K562 (cell line): ENCODE data around the gene WNT8A. TPM values are rescaled to one million over a fixed set of nuclear protein-coding genes. Genes with fewer than 3 reads are reported as not detected.

ENCODE experiments used
- ATAC-seq: fragments of 200-7000 bp; cut with Tn5 transposase; 3 replicates; pipeline ENCODE4 v1.9.1; 2020; ENCODE audit warnings: moderate library complexity
- Bru-seq: library from RNA; stranded (reverse); fragments of 400-500 nt; gene quantifications from one replicate; lab custom pipeline; 2021; lab: Mats Ljungman, UMichigan
- BruChase-seq, 2 experiments: library from RNA; stranded (reverse); fragments of 400-500 nt; gene quantifications; one replicate each; lab custom pipeline; 2021; lab: Mats Ljungman, UMichigan
- BruUV-seq: library from RNA; stranded (reverse); fragments of 400-500 nt; replicated peaks from 2 replicates; lab custom pipeline; 2021; lab: Mats Ljungman, UMichigan
- CTCF ChIA-PET: fragments of 300-600 bp; formaldehyde crosslinking; extraction: SDS; loops from one replicate; lab custom pipeline; 2021; ENCODE audit warnings: low intra/inter-chr PET ratio; lab: Yijun Ruan, JAX
- POLR2A ChIA-PET: fragments of 300-600, 350-650 bp; sonication (Branson Sonifier 250); formaldehyde crosslinking; extraction: SDS; loops from one replicate; lab custom pipeline; 2021; ENCODE audit warnings: antibody characterized with exemption, inconsistent platforms; lab: Yijun Ruan, JAX
- DNase-seq, 4 experiments: peaks; one replicate each; pipeline versions ENCODE4 v3.0.0 to v3.0.0-alpha.2; 2011 to 2018; ENCODE audit warnings: low spot score in 3 of 4, mixed read lengths in 3 of 4; ENCODE audit errors: extremely low read depth in 1 of 4
- FAIRE-seq: peaks from 2 replicates; lab custom pipeline; 2011; peaks lifted over from hg19 to GRCh38; lab: Jason Lieb, UNC
- H2AFZ ChIP-seq: 2 replicates; pipeline ENCODE4 v1.6.0; 2011; ENCODE audit warnings: low read depth, low read length, control low read depth, inconsistent platforms
- H3K27ac ChIP-seq: fragments of 200-600 bp; 3 replicates; pipeline ENCODE4 v1.8.0; 2011; ENCODE audit warnings: low read depth, mild to moderate bottlenecking, control low read depth, inconsistent platforms, low read length, moderate library complexity, mixed read lengths; ENCODE audit errors: extremely low read depth
- H3K27me3 ChIP-seq, 2 experiments: fragments of 300-600 bp in 1 of 2; 2 replicates in 1 of 2; 3 replicates in 1 of 2; pipeline versions ENCODE4 v1.6.0 to v1.8.0; 2011; ENCODE audit warnings: inconsistent platforms in 2 of 2, low read length in 2 of 2, mild to moderate bottlenecking in 1 of 2, mixed read lengths in 1 of 2, moderate library complexity in 1 of 2; ENCODE audit not compliant: control insufficient read depth in 2 of 2, insufficient read depth in 2 of 2
- H3K36me3 ChIP-seq: fragments of 300-600 bp; 3 replicates; pipeline ENCODE4 v1.8.0; 2011; ENCODE audit warnings: mild to moderate bottlenecking, low read length, inconsistent platforms; ENCODE audit not compliant: control insufficient read depth, insufficient read depth
- H3K4me1 ChIP-seq, 2 experiments: fragments of 200-600 bp in 1 of 2; replicated peaks in 1 of 2; 2 replicates in 1 of 2; 3 replicates in 1 of 2; pipeline versions ENCODE4 v1.5.1 to v1.8.0; 2011; ENCODE audit warnings: inconsistent platforms in 2 of 2, low read length in 2 of 2, mild to moderate bottlenecking in 1 of 2, mixed read lengths in 1 of 2, moderate library complexity in 1 of 2; ENCODE audit not compliant: control insufficient read depth in 2 of 2, insufficient read depth in 2 of 2
- H3K4me2 ChIP-seq: 2 replicates; pipeline ENCODE4 v1.6.1; 2011; ENCODE audit warnings: low read length, control low read depth, inconsistent platforms, mixed read lengths; ENCODE audit not compliant: insufficient read depth
- H3K4me3 ChIP-seq: fragments of 200-600 bp; sonication (generic), shearing (Covaris generic); 2 replicates; pipeline ENCODE4 v1.5.1; 2016; ENCODE audit warnings: control low read depth, inconsistent platforms
- H3K79me2 ChIP-seq: fragments of 200-600 bp; 3 replicates; pipeline ENCODE4 v1.8.0; 2011; ENCODE audit warnings: low read length, inconsistent platforms; ENCODE audit not compliant: control insufficient read depth, insufficient read depth
- H3K9ac ChIP-seq, 2 experiments: 2 replicates each; pipeline versions ENCODE4 v1.6.0 to v1.6.1; 2011; ENCODE audit warnings: low read depth in 2 of 2, low read length in 2 of 2, control low read depth in 1 of 2, inconsistent platforms in 1 of 2, mild to moderate bottlenecking in 1 of 2, mixed read lengths in 1 of 2; ENCODE audit not compliant: insufficient read depth in 1 of 2
- H3K9me1 ChIP-seq: one replicate; pipeline ENCODE4 v1.6.0; 2011; ENCODE audit warnings: inconsistent platforms, mild to moderate bottlenecking, low read length, moderate library complexity; ENCODE audit not compliant: control insufficient read depth, insufficient read depth
- H3K9me3 ChIP-seq: replicated peaks from 2 replicates; pipeline ENCODE4 v1.5.1; 2011; ENCODE audit warnings: low read depth, low read length, inconsistent platforms; ENCODE audit not compliant: control insufficient read depth, insufficient read depth
- H4K20me1 ChIP-seq: replicated peaks from 2 replicates; pipeline ENCODE4 v1.6.1; 2011; ENCODE audit warnings: low read length, inconsistent platforms, mixed read lengths; ENCODE audit not compliant: control insufficient read depth, insufficient read depth
- HNRNPLL ChIP-seq: fragments of 200-400 bp; formaldehyde crosslinking; IDR thresholded peaks from 2 replicates; pipeline ENCODE4 v1.6.1; 2017; ENCODE audit warnings: low read length, low read depth, mild to moderate bottlenecking; ENCODE audit not compliant: poor library complexity, severe bottlenecking
- SP1 ChIP-seq: sonication (generic); formaldehyde crosslinking; IDR thresholded peaks from 2 replicates; pipeline ENCODE4 v1.8.1; 2022; ENCODE audit warnings: mild to moderate bottlenecking, missing genetic modification reagents
- ZKSCAN3 ChIP-seq: fragments of 250-450 bp; sonication (Bioruptor Pico); IDR thresholded peaks from 2 replicates; pipeline ENCODE4 v1.4.0; 2020
- ZNF778 ChIP-seq: fragments of 450-650 bp; formaldehyde crosslinking; IDR thresholded peaks from 2 replicates; pipeline ENCODE4 v1.4.0; 2020; ENCODE audit warnings: mild to moderate bottlenecking, moderate library complexity
- WGBS: fragments of 100-300 bp; shearing (Covaris generic); methylation state at CpG from one replicate; pipeline ENCODE4 v1.1.6; 2016; ENCODE audit warnings: low coverage, mixed read lengths; ENCODE audit not compliant: insufficient coverage; ENCODE audit errors: missing lambda C conversion rate; 5-methylcytosine and 5-hydroxymethylcytosine counted together
- in situ Hi-C: fragments of 300-500 bp; cut with MboI; formaldehyde crosslinking; loops from 4 replicates; pipeline ENCODE4 v1.15.0; 2018; ENCODE audit warnings: inconsistent platforms, mixed read lengths
- intact Hi-C: fragments of 100-400 bp; cut with micrococcal nuclease; formaldehyde crosslinking; loops from 2 replicates; pipeline ENCODE4 v1.14.2; 2022
- long read RNA-seq, 3 experiments: library from polyadenylated mRNA in 2 of 3; library from RNA in 1 of 3; unstranded in 2 of 3; stranded (forward) in 1 of 3; transcript quantifications; one replicate each; pipeline ENCODE4 v2.0.0, GENCODE V29; 2019 to 2022
- polyA minus RNA-seq, 3 experiments: library from RNA; depleted of rRNA, polyadenylated mRNA; stranded (reverse); fragments of >200 nt; gene quantifications; 2 replicates each; pipeline ENCODE4 v1.2.3, GENCODE V29; 2011
- polyA plus RNA-seq, 8 experiments: library from polyadenylated mRNA; depleted of rRNA in 4 of 8; stranded (reverse) in 5 of 8; unstranded in 3 of 8; fragments of >200 nt; fragmentation: Nextera tagmentation in 2 of 8; fragmentation: Illumina TruSeq in 1 of 8; extraction: Ambion mirVana in 2 of 8; extraction: Trizol in 1 of 8; gene quantifications; 2 replicates each; pipeline versions ENCODE4 v1.2.1 to v1.2.3, GENCODE V29; 2011 to 2014; ENCODE audit warnings: inconsistent platforms in 1 of 8, missing spikeins in 1 of 8
- total RNA-seq, 7 experiments: library from RNA; depleted of rRNA in 6 of 7; stranded (reverse); fragments of >200 nt in 6 of 7; fragmentation: Illumina TruSeq in 2 of 7; extraction: Trizol in 2 of 7; gene quantifications; 2 replicates each; pipeline versions ENCODE4 v1.2.1 to v1.2.3, GENCODE V29; 2011 to 2021; ENCODE audit warnings: low replicate concordance in 1 of 7
- TF ChIP-seq, protein P1 (sequence below): conservative IDR thresholded peaks from 2 replicates; pipeline ENCODE4 v1.6.1; 2011; ENCODE audit warnings: low read depth, mild to moderate bottlenecking, low read length; ENCODE audit not compliant: control insufficient read depth
- TF ChIP-seq, protein P2 (sequence below): sonication (generic); formaldehyde crosslinking; IDR thresholded peaks from 2 replicates; pipeline ENCODE4 v1.8.0; 2022; ENCODE audit warnings: missing genetic modification reagents, mild to moderate bottlenecking, moderate library complexity, borderline replicate concordance

The WNT8A gene, protein sequence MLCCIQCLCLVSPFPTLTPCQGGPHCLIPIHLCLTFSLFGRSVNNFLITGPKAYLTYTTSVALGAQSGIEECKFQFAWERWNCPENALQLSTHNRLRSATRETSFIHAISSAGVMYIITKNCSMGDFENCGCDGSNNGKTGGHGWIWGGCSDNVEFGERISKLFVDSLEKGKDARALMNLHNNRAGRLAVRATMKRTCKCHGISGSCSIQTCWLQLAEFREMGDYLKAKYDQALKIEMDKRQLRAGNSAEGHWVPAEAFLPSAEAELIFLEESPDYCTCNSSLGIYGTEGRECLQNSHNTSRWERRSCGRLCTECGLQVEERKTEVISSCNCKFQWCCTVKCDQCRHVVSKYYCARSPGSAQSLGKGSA
- not detected in 2 replicates for total RNA-seq (2011; cell fraction: chromatin; rRNA removed; ENCODE audit: low replicate concordance)
- not detected in 2 replicates for total RNA-seq (2011; cell fraction: nucleolus; rRNA removed)
- total RNA-seq (2011; cell fraction: nucleoplasm; rRNA removed), result not detected in 2 replicates
- not detected in 2 replicates for total RNA-seq (2014; rRNA removed)
- not detected in 2 replicates for total RNA-seq (2014; rRNA removed; fragmentation: Illumina TruSeq; extraction: Trizol)
- not detected in 2 replicates for total RNA-seq (2015; rRNA removed; fragmentation: Illumina TruSeq; extraction: Trizol)
- not detected in 2 replicates for total RNA-seq (2021)
- not detected in 2 replicates for polyA plus RNA-seq (2011; rRNA removed)
- not detected in 2 replicates for polyA plus RNA-seq (2011; cell fraction: cytosol; rRNA removed)
- not detected in 2 replicates for polyA plus RNA-seq (2011; cell fraction: nucleus; rRNA removed)
- not detected in 2 replicates for polyA plus RNA-seq (2012)
- polyA plus RNA-seq (2014; fragmentation: Illumina TruSeq; extraction: Trizol), result not detected in 2 replicates
- not detected for polyA plus RNA-seq (2014; fragmentation: Nextera tagmentation; extraction: Ambion mirVana)
- not detected in 2 replicates for polyA plus RNA-seq (2014; rRNA removed)
- polyA minus RNA-seq (2011; rRNA and poly(A)+ RNA removed), result not detected in 2 replicates
- not detected in 2 replicates for polyA minus RNA-seq (2011; cell fraction: cytosol; rRNA and poly(A)+ RNA removed)
- not detected in 2 replicates for polyA minus RNA-seq (2011; cell fraction: nucleus; rRNA and poly(A)+ RNA removed)
- not detected for Bru-seq, nascent RNA
- not detected for BruChase-seq, experiment 1, labeled RNA remaining after a 2-hour chase
- not detected for BruChase-seq, experiment 2, labeled RNA remaining after a 6-hour chase
- long read RNA-seq, experiment 1, result 0 reads
- long read RNA-seq, experiment 2, result 0 reads
- long read RNA-seq, experiment 3, result 0 reads

DNA sequence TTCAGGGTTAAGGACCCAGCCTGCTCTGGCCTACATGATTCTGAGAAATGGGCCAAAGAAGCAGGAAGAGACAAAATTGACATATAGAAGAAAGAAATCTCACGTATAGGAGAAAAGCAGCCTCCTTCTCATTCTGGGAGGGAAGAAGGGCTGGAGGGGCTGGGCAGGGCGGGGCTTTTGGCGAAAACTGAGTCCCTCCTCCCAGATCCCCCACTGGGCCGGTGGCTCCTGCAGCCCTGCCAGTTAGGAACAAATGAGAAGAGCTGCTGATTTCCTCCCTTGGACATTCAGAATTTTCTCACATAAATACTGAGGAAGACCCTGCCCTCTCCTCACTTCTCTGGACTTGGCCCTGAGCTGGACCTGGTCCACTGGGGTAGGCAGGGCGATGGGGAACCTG lies at the start of gene WNT8A:
WNT8A (plus strand) TSS at position 332 of the 400 bp plus-strand sequence. CDS start 95 bp downstream, outside the sequence.
- Histone ChIP-seq H3K27me3 (peaks cover 15% of the 10 kb centered on the region in 2 experiments), H3K4me3 (no peak within 1 kb of the TSS), H3K4me2 (no peak within 1 kb of the TSS), H4K20me1 (no peaks in the 10 kb centered on the region; the same call in 1 of the 2 replicates), H3K9ac (no peak within 1 kb of the TSS), H2AFZ (no peak within 1 kb of the TSS), H3K36me3 (no peaks in the 10 kb centered on the region), H3K9me1 (no peaks in the 10 kb centered on the region), H3K9me3 (no peaks in the 10 kb centered on the region), H3K4me1 (no peaks in the 10 kb centered on the region; a peak in 1 of 5 replicates), H3K27ac (no peak within 1 kb of the TSS), H3K79me2 (no peaks in the 10 kb centered on the region)
- 3% methylated on average over 2 of the region's 5 CpGs for WGBS
- ChIA-PET POLR2A (interaction anchor here (0.7 to 1.1 kb wide), 4 partner anchors 15 to 469 kb away, joined by 3 to 4 read pairs (median 4); no protein-coding TSS in a partner anchor), CTCF (interaction anchor here (0.5 kb wide), 1 partner anchor 31 kb away, joined by 3 read pairs; no protein-coding TSS in a partner anchor)
- DNase-seq, result no peak
- BruUV-seq, result no TSS peak
- FAIRE-seq, result no peak
- in situ Hi-C loops (no loop called here), intact Hi-C loops (no loop called here)
- TF ChIP-seq HNRNPLL (no peak), ZNF778 (CRISPR knock-in tag) (no peak), SP1 (no peak), ZKSCAN3 (CRISPR knock-in tag) (no peak)
- TF ChIP-seq, protein P1, sequence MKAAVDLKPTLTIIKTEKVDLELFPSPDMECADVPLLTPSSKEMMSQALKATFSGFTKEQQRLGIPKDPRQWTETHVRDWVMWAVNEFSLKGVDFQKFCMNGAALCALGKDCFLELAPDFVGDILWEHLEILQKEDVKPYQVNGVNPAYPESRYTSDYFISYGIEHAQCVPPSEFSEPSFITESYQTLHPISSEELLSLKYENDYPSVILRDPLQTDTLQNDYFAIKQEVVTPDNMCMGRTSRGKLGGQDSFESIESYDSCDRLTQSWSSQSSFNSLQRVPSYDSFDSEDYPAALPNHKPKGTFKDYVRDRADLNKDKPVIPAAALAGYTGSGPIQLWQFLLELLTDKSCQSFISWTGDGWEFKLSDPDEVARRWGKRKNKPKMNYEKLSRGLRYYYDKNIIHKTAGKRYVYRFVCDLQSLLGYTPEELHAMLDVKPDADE, result no peak
- TF ChIP-seq, protein P2, sequence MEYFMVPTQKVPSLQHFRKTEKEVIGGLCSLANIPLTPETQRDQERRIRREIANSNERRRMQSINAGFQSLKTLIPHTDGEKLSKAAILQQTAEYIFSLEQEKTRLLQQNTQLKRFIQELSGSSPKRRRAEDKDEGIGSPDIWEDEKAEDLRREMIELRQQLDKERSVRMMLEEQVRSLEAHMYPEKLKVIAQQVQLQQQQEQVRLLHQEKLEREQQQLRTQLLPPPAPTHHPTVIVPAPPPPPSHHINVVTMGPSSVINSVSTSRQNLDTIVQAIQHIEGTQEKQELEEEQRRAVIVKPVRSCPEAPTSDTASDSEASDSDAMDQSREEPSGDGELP (CRISPR knock-in tag), result no peak
- no peak for ATAC-seq
